ENCODE results near the gene ZNF200.

- no peak for TF ChIP-seq CTCF (IDR thresholded peaks at IDR 0.05; ENCODE audit: extremely low read depth in 1 of 2, insufficient read depth in 1 of 2, low read depth in 1 of 2, low read length in 2 of 2)
- TF ChIP-seq FOS (IDR thresholded peaks at IDR 0.05; ENCODE audit: borderline replicate concordance, insufficient read depth, low read length): no peak
- no peak for TF ChIP-seq POLR2A (IDR thresholded peaks at IDR 0.05; ENCODE audit: low read depth, low read length)
- no peak for TF ChIP-seq JUN (IDR thresholded peaks at IDR 0.05; ENCODE audit: borderline replicate concordance, insufficient read depth, insufficient read length, low read depth)
- TF ChIP-seq EZH2 (IDR thresholded peaks at IDR 0.05; ENCODE audit: borderline replicate concordance, low read depth, low read length, severe bottlenecking): no peak
- no peak for TF ChIP-seq MAX (IDR thresholded peaks at IDR 0.05; ENCODE audit: insufficient read depth, insufficient read length)
- TF ChIP-seq POLR2AphosphoS5 (IDR thresholded peaks at IDR 0.05; ENCODE audit: insufficient read depth, low read depth, low read length): no peak
- no peak for TF ChIP-seq MYC (IDR thresholded peaks at IDR 0.05; ENCODE audit: low read depth, low read length)
Observed at GRCh38 chr16:3243882-3244281, 8.9 kb upstream of the ZNF200 start.

Measured in endothelial cell of umbilical vein (primary cell).